Type B pancreatic cell (in vitro differentiated cells): Measurements from ENCODE around the gene MAD1L1. TPM values are rescaled to one million over a fixed set of nuclear protein-coding genes. Genes with fewer than 3 reads are reported as not detected.

Experiments
- DNase-seq: peaks from one replicate; pipeline ENCODE4 v3.0.0; 2021; ENCODE audit warnings: mixed read lengths; ENCODE audit not compliant: unreplicated experiment; ENCODE audit errors: extremely low spot score
- H3K27ac Mint-ChIP-seq: 2 replicates; pipeline ENCODE4 v1.8.0; 2021; ENCODE audit warnings: mild to moderate bottlenecking, mixed read lengths
- H3K27me3 Mint-ChIP-seq: 2 replicates; pipeline ENCODE4 v1.8.0; 2021; ENCODE audit warnings: mixed read lengths
- H3K36me3 Mint-ChIP-seq: 2 replicates; pipeline ENCODE4 v1.8.0; 2021; ENCODE audit warnings: mixed read lengths
- H3K4me1 Mint-ChIP-seq: one replicate; pipeline ENCODE4 v1.8.0; 2021; ENCODE audit warnings: mixed read lengths; ENCODE audit not compliant: unreplicated experiment
- H3K4me3 Mint-ChIP-seq: 2 replicates; pipeline ENCODE4 v1.8.0; 2021; ENCODE audit warnings: mild to moderate bottlenecking, mixed read lengths
- H3K9me3 Mint-ChIP-seq: 2 replicates; pipeline ENCODE4 v1.8.0; 2021; ENCODE audit warnings: mixed read lengths
- total RNA-seq: library from RNA; stranded (reverse); gene quantifications from 2 replicates; pipeline ENCODE4 v1.2.1, GENCODE V29; 2021; ENCODE audit warnings: low replicate concordance
- TF ChIP-seq, protein P1 (sequence below): fragments of 200-600 bp; sonication (generic); conservative IDR thresholded peaks from 2 replicates; pipeline ENCODE4 v1.5.0; 2021; ENCODE audit warnings: antibody characterized with exemption, mild to moderate bottlenecking

MAD1L1 gene
- total RNA-seq, 1 donor from 2014 or later: 40.7 TPM

GRCh38 chr7:2241580-2242540 is 9.1 kb upstream of the MAD1L1 start, which contains the start of the genes MRM2 and NUDT1:
Gene MRM2 (minus strand): TSS chr7:2242205. CDS start chr7:2242169, 36 bp downstream.
Gene NUDT1 (plus strand): TSS chr7:2242226. CDS start chr7:2244575, 2,349 bp downstream.
- no peaks in the 10 kb centered on the region for H3K9me3 Mint-ChIP-seq
- DNase-seq: peak; percentile 90
- peak within 1 kb of the TSS; percentile 93 for H3K4me3 Mint-ChIP-seq
- H3K36me3 Mint-ChIP-seq: peaks cover 4% of the 10 kb centered on the region
- peaks cover 7% of the 10 kb centered on the region for H3K4me1 Mint-ChIP-seq
- no peaks in the 10 kb centered on the region for H3K27me3 Mint-ChIP-seq
- TF ChIP-seq, protein P1, sequence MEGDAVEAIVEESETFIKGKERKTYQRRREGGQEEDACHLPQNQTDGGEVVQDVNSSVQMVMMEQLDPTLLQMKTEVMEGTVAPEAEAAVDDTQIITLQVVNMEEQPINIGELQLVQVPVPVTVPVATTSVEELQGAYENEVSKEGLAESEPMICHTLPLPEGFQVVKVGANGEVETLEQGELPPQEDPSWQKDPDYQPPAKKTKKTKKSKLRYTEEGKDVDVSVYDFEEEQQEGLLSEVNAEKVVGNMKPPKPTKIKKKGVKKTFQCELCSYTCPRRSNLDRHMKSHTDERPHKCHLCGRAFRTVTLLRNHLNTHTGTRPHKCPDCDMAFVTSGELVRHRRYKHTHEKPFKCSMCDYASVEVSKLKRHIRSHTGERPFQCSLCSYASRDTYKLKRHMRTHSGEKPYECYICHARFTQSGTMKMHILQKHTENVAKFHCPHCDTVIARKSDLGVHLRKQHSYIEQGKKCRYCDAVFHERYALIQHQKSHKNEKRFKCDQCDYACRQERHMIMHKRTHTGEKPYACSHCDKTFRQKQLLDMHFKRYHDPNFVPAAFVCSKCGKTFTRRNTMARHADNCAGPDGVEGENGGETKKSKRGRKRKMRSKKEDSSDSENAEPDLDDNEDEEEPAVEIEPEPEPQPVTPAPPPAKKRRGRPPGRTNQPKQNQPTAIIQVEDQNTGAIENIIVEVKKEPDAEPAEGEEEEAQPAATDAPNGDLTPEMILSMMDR: no peak
- peak within 1 kb of the TSS; percentile 82 for H3K27ac Mint-ChIP-seq

- peak overlapping the region; percentile 36 for H3K4me3 Mint-ChIP-seq
- no peak for DNase-seq
Measured at GRCh38 chr7:2239242-2239641, 6.5 kb upstream of the MAD1L1 start.

DNA sequence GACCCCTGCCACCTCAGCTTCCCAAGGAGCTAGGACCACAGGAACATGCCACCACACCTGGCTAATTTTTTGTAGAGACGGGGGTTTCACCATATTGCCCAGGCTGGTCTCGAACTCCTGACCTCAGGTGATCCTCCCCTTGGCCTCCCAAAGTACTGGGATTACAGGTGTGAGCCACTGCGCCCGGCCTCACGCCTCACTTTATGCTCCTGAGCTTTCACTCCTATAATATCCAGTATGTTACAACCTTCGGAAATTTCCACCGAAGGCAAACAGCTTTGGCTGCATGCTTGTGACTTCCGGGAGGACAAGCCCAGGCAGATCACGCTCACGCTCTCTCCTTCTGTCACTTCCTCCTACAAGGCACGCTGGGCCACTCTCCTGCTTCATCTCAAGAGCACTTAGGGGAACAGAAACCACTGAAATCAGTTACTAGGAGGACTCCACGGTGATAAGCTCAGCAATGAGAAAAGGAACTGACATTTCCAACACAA is 4.4 kb upstream of the MAD1L1 start:
- H3K4me1 Mint-ChIP-seq: peaks cover 5% of the 10 kb centered on the region
- peak overlapping the region; percentile 85 for H3K27ac Mint-ChIP-seq
- DNase-seq: no peak
- H3K36me3 Mint-ChIP-seq: peaks cover 9% of the 10 kb centered on the region
- no peaks in the 10 kb centered on the region for H3K27me3 Mint-ChIP-seq
- TF ChIP-seq, protein P1: no peak
- H3K9me3 Mint-ChIP-seq: no peaks in the 10 kb centered on the region
- H3K4me3 Mint-ChIP-seq: peak overlapping the region; percentile 36

More at GRCh38 chr7:2239242-2239641, 6.5 kb upstream of the MAD1L1 start:
- TF ChIP-seq, protein P1: no peak
- Mint-ChIP-seq H3K4me1 (peaks cover 8% of the 10 kb centered on the region), H3K27me3 (no peaks in the 10 kb centered on the region), H3K9me3 (no peaks in the 10 kb centered on the region), H3K27ac (no peak overlapping the region), H3K36me3 (peaks cover 9% of the 10 kb centered on the region)

DNA sequence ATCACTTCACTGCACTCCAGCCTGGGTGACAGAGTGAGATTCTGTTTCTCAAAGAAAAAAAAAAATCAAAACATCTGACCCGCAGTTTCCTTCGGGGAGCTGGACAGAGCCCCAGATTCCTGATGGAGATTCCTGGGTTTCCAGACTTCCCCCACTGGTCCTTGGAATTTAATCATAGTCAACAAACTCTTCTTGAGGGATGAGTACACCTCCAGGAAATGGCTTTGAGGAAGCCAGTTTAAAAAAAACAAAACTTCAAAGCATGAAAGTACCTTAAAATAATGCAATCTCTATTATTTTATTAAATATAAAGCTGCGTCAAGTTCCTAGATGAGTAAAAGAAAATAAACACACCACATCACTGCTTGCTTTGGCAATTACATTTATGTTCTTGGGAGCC is 1.2 kb upstream of the MAD1L1 start:
- peak overlapping the region; percentile 80 for H3K4me3 Mint-ChIP-seq
- no peaks in the 10 kb centered on the region for H3K9me3 Mint-ChIP-seq
- peaks cover 9% of the 10 kb centered on the region for H3K36me3 Mint-ChIP-seq
- TF ChIP-seq, protein P1: no peak
- no peak overlapping the region for H3K27ac Mint-ChIP-seq
- H3K4me1 Mint-ChIP-seq: peaks cover 10% of the 10 kb centered on the region
- no peak for DNase-seq
- no peaks in the 10 kb centered on the region for H3K27me3 Mint-ChIP-seq

DNA sequence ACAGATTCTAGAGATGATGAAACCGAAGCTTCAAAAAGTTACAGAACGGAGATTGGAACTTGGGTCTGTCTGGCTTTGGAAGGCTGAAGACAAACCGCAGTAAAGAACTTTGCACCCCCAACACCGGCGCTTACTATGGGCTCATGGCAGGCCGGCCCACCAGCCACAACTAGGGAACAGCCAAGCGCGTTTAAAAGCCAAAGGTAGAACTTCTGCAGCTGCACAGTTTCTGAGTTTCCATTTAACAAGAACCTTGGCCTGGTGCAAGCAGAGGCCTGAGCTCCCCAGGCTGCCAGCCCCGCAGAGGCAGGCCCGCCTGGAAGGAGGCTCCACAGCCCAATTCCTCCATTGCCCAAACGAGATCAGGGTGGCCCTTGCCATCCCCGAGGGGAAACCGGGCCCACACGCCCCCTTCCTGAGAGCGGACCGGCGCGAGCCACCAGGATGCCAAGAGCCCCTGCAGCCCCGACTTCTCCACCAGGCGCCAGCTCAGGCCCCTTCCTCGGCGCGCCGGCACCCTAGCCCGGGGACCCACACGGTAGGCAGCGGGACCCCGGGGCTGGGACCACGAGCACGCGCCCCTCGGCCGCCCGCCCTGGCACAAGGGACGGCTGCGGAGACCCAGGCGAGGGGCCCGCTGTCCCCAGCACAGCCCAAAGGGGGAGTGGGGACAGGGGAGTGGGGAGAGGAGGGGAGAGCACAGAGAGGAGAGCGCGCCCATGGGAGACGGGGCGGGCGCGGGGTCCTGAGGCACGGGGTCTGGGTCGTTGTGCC is 566 bp downstream of the MAD1L1 start:
- H3K36me3 Mint-ChIP-seq: peaks cover 6% of the 10 kb centered on the region
- DNase-seq: no peak
- H3K27ac Mint-ChIP-seq: peak overlapping the region; percentile 69
- H3K27me3 Mint-ChIP-seq: no peaks in the 10 kb centered on the region
- H3K4me1 Mint-ChIP-seq: peaks cover 10% of the 10 kb centered on the region
- peak overlapping the region; percentile 92 for H3K4me3 Mint-ChIP-seq
- TF ChIP-seq, protein P1: peak; percentile 51
- no peaks in the 10 kb centered on the region for H3K9me3 Mint-ChIP-seq
